Left forelimb (tissue), 1 donor: ENCODE results near the gene ANKMY2.
"Not testable (repeated sequence)": the region's sequence is repeated elsewhere in the genome, so short reads cannot be mapped to it uniquely, and the experiment has no call there.

ENCODE experiments used
- DNase-seq: peaks from one replicate; pipeline ENCODE4 v3.0.0-alpha.2; 2018; ENCODE audit warnings: low spot score

Gene ANKMY2

DNA sequence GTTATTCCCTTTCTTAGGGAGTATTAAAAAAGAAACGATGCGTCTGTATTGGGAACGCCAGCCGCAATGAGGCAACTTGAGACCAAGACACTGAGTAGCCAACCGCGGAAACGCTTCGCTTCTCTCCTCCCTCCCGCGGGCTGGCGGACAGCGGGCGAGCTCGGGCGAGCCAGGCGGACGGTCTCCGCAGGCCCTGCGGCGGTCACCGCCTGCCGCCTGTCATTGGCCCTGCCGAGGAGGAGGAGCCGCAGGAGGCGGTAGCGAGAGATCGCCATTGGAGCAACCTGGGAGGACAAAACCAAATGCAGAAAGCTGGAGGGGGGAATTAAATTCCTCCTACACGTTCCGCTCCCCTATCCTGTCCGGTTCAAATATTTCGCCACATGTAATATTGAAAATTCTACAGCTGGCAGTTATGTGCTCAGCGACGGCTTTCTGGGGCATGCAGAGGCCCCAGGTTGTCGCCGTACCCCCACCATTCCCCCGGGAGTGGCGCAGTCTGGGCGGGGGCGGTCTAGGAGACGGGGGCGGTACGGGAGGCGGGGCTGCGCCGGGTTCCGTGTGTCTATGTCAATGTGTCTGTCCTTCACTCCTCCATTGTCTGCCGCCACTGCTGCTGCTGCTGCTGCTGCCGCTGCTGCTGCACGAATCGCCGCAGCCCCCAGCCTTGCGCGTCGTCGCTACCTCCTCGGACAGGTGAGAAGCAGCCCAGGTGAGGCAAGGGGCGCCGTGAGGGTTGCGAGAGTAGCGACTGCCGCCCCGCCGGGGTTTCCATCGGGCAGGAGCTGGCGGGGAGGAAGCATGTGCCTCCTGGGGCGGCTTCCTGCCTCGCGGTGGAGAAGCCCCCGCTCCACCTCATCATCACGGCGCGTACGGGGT is at the start of gene ANKMY2, which contains the start of gene BZW2:
Gene ANKMY2 (minus strand): TSS at position 162 of the 879 bp plus-strand sequence. CDS start 181 bp downstream, outside the sequence.
Gene BZW2 (plus strand): TSS at position 589 of the 879 bp plus-strand sequence. CDS start 19,263 bp downstream, outside the sequence.
- DNase-seq, result peak; percentile 95

- DNase-seq, result no peak
Measured at GRCh38 chr7:16694806-16695205, 49.3 kb upstream of the ANKMY2 start.

DNA sequence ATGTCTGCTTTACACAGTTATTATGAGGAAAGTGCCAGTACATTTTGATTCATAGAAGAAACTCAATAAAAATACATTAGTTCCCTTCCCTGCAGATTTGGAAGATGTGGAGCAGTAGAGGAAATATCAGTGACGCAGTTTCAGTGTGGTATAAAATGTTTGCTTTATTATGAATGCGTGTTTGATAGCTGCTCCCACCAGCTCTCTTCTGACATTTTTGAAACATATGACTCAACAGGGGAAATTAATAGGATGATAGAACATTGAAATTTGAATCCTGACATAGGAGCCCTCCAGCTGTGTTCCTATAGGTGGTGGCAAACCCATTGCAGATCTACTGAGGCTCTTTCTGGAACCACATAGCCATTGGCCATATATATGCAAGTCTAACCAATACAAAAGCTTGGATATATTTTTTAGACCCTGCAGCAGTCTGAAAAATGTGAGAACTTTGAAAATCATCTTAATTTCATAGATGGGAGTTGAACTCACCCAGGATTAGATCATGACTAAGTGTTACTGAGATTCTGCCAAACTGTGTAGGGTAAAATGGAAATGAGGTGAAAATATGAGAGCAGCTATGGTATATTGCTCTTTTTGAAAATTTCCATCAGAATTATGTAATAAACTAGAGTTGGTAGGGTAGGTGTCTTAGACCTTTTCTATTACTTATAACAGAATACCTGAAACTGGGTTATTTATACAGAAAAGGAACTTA is 48.2 kb upstream of the ANKMY2 start:
- no peak for DNase-seq

- no peak for DNase-seq
Measured at GRCh38 chr7:16691241-16691640, 45.7 kb upstream of the ANKMY2 start.

DNA sequence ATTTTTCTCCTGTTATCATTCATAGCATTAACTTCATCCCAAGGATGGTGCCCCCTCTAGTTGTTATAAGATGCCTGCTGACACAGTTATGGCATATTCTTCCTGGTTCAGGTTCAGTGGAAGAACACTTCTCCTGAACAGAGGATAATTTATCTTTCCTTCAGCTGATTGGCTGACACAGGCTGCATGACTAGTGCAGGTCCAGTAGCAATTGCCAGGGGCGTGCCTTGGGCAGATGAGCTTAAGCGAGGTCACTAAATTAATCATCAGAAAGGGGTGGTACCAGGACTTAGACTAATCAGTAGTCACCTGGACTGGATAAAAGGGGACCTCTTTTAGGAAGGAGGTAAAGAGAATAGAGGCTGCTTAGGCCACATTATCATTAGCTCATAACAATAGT is 42.7 kb upstream of the ANKMY2 start:
- no peak for DNase-seq

GRCh38 chr7:16685535-16685934 is 40.0 kb upstream of the ANKMY2 start:
- DNase-seq, result no peak

- no peak for DNase-seq
Measured at GRCh38 chr7:16684935-16685334, 39.4 kb upstream of the ANKMY2 start.

- not testable (repeated sequence) for DNase-seq
Measured at GRCh38 chr7:16678645-16679566, 33.4 kb upstream of the ANKMY2 start.

DNA sequence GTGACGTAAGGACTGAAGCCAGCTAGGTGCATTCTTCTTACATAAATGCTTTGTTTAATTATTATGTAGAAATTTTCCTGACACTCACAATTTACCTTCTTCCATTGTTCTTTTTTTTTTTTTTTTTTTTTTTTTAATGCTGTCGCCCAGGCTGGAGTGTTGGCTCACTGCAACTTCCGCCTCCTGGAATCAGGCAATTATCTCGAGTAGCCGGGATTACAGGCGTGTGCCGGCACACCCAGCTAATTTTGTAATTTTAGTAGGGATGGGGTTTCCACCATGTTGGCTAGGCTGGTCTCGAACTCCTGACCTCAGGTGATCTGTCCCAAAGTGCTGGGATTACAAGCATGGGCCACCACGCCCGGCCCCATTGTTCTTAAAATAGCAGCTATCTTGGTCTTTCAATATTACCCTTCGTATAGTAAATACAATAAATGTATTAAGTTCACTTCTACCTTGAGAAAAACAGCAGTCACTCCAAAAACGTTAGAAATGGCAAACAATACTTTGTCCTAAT is 32.5 kb upstream of the ANKMY2 start:
- no peak for DNase-seq

GRCh38 chr7:16675277-16675676 is 29.7 kb upstream of the ANKMY2 start:
- DNase-seq, result no peak

DNA sequence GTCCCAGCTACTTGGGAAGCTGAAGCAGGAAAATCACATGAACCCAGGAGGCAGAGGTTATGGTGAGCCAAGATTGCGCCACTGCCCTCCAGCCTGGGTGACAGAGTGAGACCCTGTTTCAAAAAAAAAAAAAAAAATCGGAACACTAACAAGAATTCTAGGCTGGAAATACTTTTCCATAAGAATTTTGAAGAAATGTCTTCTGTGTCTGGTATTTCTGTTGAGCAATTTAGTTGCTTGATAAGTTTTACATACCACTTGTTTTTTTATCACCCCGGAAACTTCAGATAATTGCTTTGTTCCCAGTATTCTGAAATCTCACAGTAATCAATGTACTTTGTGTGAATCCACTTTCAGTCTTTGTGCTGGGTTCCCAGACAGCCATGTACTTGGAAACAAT is 26.3 kb upstream of the ANKMY2 start:
- no peak for DNase-seq

DNA sequence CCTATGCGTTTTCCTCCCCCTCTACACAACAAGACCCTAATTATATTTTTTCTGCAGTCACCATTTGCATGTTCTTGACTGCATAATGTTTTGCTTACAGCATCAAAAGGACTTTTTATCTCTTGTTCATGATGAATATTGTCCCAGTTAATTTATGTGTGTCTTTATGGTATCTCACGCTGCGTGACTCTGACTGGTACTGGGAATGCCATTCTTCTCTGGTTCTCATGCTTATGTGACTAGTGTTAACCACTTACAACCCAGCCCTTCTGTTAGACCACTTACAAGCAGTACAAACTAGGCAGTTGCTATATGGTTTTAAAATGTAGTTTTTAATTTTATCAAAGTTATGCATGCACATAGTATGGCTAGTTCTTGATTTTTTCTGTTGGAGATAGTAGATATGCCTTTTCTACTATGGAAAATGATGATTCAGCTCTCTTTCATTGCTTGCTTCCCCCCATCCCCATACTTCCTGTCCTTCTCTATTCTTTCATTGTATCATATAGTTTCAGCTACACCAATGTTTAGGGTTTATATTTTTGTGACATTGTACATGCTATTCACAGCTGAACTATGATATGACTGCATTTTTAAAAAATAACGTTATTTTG is 25.3 kb upstream of the ANKMY2 start:
- no peak for DNase-seq

GRCh38 chr7:16670021-16670420 is 24.5 kb upstream of the ANKMY2 start:
- DNase-seq, result no peak

DNA sequence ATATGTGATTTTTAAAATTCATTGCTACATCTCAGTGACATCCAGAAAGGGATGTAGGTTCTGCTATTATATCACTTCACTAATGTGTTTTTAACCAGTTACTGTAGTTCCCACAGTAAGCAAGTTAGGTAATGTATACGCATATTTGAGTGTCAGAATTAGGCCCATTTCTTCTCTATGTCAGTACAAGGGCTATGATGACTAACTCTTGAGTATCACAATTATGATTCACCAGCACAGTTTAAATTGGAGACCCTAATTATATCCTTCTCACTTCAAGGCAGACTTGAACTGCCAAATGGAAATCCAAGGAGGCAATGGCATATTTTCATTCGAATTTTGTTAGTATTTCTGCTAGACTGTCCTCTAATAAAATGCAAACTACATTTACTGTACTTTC is 24.0 kb upstream of the ANKMY2 start:
- DNase-seq, result no peak

DNA sequence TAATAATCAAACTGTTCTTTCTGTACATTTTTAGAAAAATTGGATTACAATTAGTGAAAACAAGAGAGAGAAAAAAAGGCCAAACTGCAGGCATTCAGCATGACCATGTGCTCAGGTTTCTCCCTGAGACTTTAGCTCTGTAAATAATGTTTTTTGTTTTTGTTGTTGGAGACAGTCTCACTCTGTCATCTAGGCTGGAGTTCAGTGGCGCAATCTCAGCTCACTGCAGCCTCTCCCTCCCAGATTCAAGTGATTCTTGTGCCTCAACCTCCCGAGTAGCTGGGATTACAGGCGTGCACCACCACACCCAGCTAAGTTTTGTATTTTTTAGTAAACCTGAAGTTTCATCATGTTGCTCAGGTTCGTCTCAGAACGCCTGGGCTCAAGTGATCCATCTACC is 23.4 kb upstream of the ANKMY2 start:
- DNase-seq, result no peak

DNA sequence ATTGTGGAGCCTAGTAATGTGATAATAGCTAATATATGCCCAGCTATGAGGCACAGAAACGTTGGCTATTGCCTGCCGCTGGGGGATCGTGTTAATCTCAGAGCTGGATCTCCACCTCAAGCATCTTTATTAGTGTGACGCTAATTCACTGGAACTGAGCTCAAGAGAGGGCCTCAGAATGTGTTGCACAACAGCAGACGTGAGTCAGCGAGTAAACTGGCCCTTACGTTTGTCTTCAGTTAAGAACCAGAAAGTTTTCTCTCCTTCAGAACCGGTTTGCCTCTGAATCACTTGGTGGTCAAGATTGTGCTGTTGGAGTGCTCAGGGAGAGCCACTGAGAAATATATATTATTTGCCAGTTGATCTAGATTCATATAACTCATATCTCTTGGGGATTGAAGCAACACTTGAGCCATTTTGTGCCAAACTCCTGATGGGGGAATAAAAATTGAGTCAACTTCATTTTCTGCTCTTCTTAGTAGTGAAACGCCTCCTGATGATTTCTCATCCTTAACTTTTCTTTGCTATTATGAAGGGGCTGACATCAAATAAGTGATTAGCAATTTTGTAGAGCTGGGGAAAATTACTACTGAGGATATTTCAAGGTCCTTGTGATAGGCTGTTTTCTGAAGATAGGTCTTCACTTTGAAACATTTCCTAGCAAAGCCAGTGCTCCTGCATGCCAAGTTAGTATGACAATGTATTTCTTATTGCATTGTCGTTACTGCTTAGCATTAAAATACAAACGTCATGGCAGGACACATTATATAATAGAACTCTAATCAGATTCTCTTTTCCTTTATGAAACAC is 22.7 kb upstream of the ANKMY2 start:
- DNase-seq, result no peak

GRCh38 chr7:16667355-16667754 is 21.8 kb upstream of the ANKMY2 start:
- DNase-seq, result no peak

DNA sequence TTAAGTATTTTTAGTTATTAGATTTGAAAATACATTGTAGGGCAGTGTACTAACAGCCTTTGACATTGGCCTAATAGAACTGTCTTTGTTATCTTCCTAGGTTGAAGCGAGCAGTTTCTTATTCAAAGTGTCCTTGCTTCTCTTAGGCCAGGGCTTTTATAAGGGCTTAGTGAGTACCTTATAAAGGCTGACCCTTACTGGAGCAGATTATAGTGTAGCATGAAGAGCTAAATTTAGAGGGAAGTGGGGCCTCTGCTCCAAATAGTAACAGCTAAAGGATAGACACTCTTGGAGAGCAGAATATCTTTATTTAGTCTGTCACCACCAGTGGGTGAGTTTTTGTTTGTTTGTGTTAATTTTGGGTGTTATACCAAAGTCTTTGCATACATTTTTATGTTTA is 16.4 kb upstream of the ANKMY2 start:
- DNase-seq, result no peak

DNA sequence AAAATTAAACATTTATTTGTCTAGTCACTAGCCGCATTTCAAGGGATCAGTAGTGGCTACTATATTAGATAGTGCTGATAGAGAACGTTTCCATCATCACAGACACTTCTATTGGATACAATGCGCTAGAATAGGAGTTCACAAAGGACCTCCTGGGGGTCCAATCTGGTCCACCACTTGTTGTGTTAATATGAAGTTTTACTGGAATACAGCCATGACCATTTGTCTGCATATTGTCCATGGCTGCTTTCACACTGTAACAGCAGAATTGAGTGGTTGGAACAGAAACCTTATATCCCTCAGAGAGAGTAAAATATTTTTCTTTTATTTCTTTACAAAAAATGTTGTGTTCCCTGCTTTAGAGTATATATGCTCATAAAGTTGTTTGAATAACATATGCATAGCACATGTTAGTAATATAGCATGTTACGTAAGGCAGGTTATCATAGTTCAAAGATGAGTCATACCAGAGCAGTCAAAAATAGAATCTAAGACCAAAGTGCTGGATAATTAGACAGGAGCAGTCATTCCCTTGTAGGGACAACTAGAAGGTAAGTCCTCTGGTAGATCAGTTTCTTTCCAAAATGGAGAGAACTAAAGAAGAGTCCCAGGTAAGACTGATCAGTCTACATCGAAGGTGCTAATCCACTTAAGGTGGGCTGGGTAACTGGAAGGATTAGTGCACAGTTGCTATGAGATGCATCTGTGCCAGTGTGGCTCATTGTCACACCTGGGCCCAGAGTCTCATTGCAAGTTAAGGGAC is 15.3 kb upstream of the ANKMY2 start:
- no peak for DNase-seq
